ENCODE data around the gene LIPG. TPM values are rescaled to one million over a fixed set of nuclear protein-coding genes. Genes with fewer than 3 reads are reported as not detected.

The LIPG gene
- total RNA-seq, 2 experiments from 2014 or later = not detected

DNA sequence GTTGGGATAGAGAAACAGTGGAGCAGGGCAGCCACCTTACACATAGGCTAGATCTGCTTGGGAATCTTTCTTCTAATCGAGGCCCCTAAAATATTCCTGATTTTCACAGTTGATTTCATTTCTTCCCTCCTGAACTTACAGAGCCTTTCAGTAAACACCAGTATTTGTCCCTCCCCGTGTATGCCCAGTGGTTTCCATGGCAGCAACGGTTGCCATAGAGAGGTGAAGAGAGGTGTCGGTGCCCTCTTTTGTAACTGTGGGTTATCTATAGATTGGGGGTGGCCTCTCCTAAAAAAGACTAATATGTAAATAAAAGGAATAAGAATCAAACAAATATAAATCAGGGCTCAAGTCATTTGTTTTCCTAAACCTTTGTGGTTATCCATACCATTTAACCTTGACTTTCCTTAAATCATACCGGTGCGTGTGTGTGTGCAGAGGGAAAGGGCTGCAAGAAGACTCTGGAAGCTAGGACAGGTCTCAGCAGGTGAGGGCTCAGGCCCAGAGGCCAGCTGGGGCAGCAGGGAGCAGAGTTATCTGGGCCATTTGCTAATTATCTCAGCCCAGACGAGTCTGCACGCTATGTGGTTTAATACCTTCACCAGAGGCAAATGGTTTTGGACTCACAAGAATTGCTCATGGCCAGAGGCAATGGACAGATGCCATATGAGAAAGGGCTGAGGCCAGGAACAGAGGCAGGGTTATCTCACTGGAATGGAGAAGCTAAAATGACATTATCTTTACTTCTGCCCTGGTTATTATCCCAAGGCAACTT lies 35.5 kb downstream of the LIPG start:
- intact Hi-C loops (cut with micrococcal nuclease; ENCODE audit: unreplicated experiment) = no loop called here
- no TSS peak for BruUV-seq (replicated peaks)
- Histone ChIP-seq H3K4me3 (ENCODE audit: low read depth, low read length, poor library complexity, severe bottlenecking) (no peak overlapping the region), H3K79me2 (ENCODE audit: insufficient read depth, low read depth, low read length) (no peaks in the 10 kb centered on the region), H3K9me2 (ENCODE audit: insufficient read depth, low read length) (no peaks in the 10 kb centered on the region), H4K20me1 (ENCODE audit: insufficient read depth, low read length) (no peaks in the 10 kb centered on the region), H3K4me2 (ENCODE audit: low read length) (no peak overlapping the region), H3K4me1 (ENCODE audit: insufficient read depth, low read length, poor library complexity, severe bottlenecking) (no peaks in the 10 kb centered on the region), H2AFZ (ENCODE audit: low read length) (no peak overlapping the region), H3K36me3 (ENCODE audit: insufficient read depth, low read length) (no peaks in the 10 kb centered on the region), H3K9me3 (ENCODE audit: low read length) (no peaks in the 10 kb centered on the region), H3K27ac (ENCODE audit: low read depth, low read length, poor library complexity, severe bottlenecking) (no peak overlapping the region)
- DNase-seq (ENCODE audit: low spot score) = no peak
- no peak for TF ChIP-seq EZH2phosphoT487 (IDR thresholded peaks at IDR 0.05; ENCODE audit: borderline replicate concordance, low read depth, low read length)
- TF ChIP-seq, protein P1, sequence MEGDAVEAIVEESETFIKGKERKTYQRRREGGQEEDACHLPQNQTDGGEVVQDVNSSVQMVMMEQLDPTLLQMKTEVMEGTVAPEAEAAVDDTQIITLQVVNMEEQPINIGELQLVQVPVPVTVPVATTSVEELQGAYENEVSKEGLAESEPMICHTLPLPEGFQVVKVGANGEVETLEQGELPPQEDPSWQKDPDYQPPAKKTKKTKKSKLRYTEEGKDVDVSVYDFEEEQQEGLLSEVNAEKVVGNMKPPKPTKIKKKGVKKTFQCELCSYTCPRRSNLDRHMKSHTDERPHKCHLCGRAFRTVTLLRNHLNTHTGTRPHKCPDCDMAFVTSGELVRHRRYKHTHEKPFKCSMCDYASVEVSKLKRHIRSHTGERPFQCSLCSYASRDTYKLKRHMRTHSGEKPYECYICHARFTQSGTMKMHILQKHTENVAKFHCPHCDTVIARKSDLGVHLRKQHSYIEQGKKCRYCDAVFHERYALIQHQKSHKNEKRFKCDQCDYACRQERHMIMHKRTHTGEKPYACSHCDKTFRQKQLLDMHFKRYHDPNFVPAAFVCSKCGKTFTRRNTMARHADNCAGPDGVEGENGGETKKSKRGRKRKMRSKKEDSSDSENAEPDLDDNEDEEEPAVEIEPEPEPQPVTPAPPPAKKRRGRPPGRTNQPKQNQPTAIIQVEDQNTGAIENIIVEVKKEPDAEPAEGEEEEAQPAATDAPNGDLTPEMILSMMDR (conservative IDR thresholded peaks at IDR 0.05; ENCODE audit: low read length) = no peak
- CTCF ChIA-PET (ENCODE audit: unreplicated experiment) = no interaction called here
- POLR2A ChIA-PET = no interaction called here

DNA sequence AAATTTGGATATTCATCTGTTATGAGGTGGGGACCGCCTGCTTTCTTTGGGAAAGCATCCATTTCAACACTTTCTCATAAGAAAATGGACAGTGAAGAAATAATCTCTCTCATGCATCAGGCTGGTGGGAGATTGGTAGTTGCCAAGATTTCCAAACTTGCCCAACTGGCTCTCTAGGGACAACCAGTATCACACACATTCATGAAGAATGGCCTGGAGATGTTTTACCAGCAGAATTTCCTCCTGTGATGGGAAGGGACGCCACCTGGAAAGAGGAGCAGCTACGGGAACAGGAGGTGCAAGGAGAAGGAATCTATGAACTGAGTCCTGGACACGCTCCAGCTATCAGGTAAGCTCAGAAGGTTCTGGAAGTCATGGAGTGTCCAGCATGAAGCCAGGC lies 39.4 kb downstream of the LIPG start:
- POLR2A ChIA-PET = no interaction called here

More for the DNA sequence above, 39.4 kb downstream of the LIPG start:
- Histone ChIP-seq H3K9me2 (ENCODE audit: insufficient read depth, low read length) (no peaks in the 10 kb centered on the region), H3K4me1 (ENCODE audit: insufficient read depth, low read length, poor library complexity, severe bottlenecking) (no peaks in the 10 kb centered on the region), H3K36me3 (ENCODE audit: insufficient read depth, low read length) (no peaks in the 10 kb centered on the region), H3K9me3 (ENCODE audit: low read length) (no peaks in the 10 kb centered on the region), H2AFZ (ENCODE audit: low read length) (no peak overlapping the region), H4K20me1 (ENCODE audit: insufficient read depth, low read length) (no peaks in the 10 kb centered on the region), H3K4me3 (ENCODE audit: low read depth, low read length, poor library complexity, severe bottlenecking) (no peak overlapping the region), H3K4me2 (ENCODE audit: low read length) (no peak overlapping the region), H3K79me2 (ENCODE audit: insufficient read depth, low read depth, low read length) (no peaks in the 10 kb centered on the region), H3K27ac (ENCODE audit: low read depth, low read length, poor library complexity, severe bottlenecking) (no peak overlapping the region)
- intact Hi-C loops (cut with micrococcal nuclease; ENCODE audit: unreplicated experiment) = no loop called here
- TF ChIP-seq, protein P1 (conservative IDR thresholded peaks at IDR 0.05; ENCODE audit: low read length) = no peak
- no peak for TF ChIP-seq EZH2phosphoT487 (IDR thresholded peaks at IDR 0.05; ENCODE audit: borderline replicate concordance, low read depth, low read length)
- DNase-seq (ENCODE audit: low spot score) = no peak
- BruUV-seq (replicated peaks) = no TSS peak
- CTCF ChIA-PET (ENCODE audit: unreplicated experiment) = no interaction called here
